ENCODE results near the gene USP2. TPM values are rescaled to one million over a fixed set of nuclear protein-coding genes. Genes with fewer than 3 reads are reported as not detected.

The USP2 gene
- total RNA-seq, 1 experiment from 2014 or later, result 5.7 TPM

DNA sequence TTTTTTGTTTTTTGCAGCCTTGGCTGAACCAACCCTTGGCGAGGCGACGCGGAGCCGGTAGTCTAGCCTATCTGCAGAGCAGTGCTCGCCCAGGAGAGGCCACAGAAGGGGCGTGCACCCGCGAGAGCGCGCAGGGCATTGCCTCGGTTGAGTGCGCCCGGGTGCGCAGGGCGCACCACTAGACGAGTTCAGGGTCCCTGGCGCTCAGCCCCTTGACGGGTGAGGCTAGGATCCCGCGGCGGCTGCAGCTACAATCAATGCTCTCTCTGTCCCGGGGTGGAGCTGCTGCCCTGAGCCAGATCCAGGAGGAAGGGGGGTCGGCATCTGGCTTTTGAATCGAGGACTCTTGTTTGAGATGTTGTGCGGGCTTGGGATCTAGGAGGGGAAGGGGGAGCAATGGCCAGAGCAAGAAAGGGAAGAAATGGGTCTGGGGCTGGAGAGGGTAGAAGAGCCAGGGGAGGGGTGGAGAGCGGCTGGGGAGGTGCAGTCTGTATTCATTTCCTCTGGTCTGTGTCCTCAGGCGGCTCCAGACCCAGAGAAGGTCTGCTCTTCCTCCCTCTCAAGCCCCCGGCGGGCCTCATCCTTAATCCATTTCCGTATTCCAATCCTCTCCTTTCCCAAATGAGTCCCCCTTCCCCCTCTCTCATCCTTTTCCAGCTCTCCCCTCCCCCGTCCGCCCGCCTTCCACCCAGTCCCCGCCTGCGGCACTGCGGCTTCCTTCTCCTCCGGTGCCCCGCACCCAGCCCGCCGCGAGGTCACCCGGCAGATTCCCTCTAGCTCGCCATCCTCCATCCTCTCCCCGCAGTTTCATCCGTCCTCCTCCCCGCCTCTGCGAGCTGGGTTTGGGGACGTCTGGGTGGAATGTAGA, 40.7 kb upstream of the USP2 start:
- H2BK120ac ChIP-seq (ENCODE audit: low read depth, low read length, poor library complexity, severe bottlenecking), result no peak overlapping the region
- no peak overlapping the region for H4K91ac ChIP-seq (ENCODE audit: insufficient read length, low read depth, low read length)
- H2BK12ac ChIP-seq (ENCODE audit: insufficient read length, low read depth, low read length), result no peak overlapping the region
- no peak overlapping the region for H3T11ph ChIP-seq (ENCODE audit: low read length)
- H3K9me3 ChIP-seq (ENCODE audit: control insufficient read depth, low read depth, low read length), result no peaks in the 10 kb centered on the region
- no peak overlapping the region for H4K5ac ChIP-seq (ENCODE audit: insufficient read length, low read depth, low read length)
- H3K4me3 Mint-ChIP-seq, result peak overlapping the region; percentile 95 to 97
- H3K9ac ChIP-seq (ENCODE audit: extremely low read depth, insufficient read length, low read length), result peak overlapping the region; percentile 71
- no peaks in the 10 kb centered on the region; a peak in 2 of 5 replicates for H3K9me3 Mint-ChIP-seq
- no peak overlapping the region for H3K4ac ChIP-seq (ENCODE audit: low read depth, low read length)
- H2BK20ac ChIP-seq (ENCODE audit: low read depth, low read length, poor library complexity, severe bottlenecking), result no peak overlapping the region
- peaks cover 60 to 63% of the 10 kb centered on the region in 2 experiments for H3K4me1 Mint-ChIP-seq
- WGBS (ENCODE audit: extremely low coverage, insufficient read length, low lambda C conversion rate), result no CpG with 5 or more reads among the region's 49 CpGs
- H3K23me2 ChIP-seq (ENCODE audit: insufficient read length, low read depth, low read length, poor library complexity, severe bottlenecking), result peaks cover 3% of the 10 kb centered on the region
- H3K27ac ChIP-seq (ENCODE audit: insufficient read length, low read depth, low read length), result no peak overlapping the region
- peaks cover 6% of the 10 kb centered on the region for H3K27me3 Mint-ChIP-seq (ENCODE audit: low read depth)
- no peaks in the 10 kb centered on the region for H3K79me1 ChIP-seq (ENCODE audit: insufficient read depth, low read depth, low read length, poor library complexity, severe bottlenecking)
- H3K56ac ChIP-seq (ENCODE audit: insufficient read length, low read depth, low read length), result no peak overlapping the region
- H3K79me2 ChIP-seq (ENCODE audit: insufficient read depth, low read length), result peaks cover 8% of the 10 kb centered on the region; the same call in 1 of the 2 replicates
- H3K4me1 ChIP-seq (ENCODE audit: insufficient read depth, low read length), result peaks cover 22% of the 10 kb centered on the region
- H2BK15ac ChIP-seq (ENCODE audit: low read depth, low read length), result no peak overlapping the region
- peak overlapping the region; percentile 55 for H3K4me2 ChIP-seq (ENCODE audit: insufficient read depth, insufficient read length, low read length)
- no peak overlapping the region for H2BK5ac ChIP-seq (ENCODE audit: insufficient read length, low read length)
- H3K27ac Mint-ChIP-seq, result peak overlapping the region in 2 of 3 experiments; percentile 87 to 93; a peak in 5 of 7 replicates
- DNase-seq, result no peak
- H2AK5ac ChIP-seq (ENCODE audit: insufficient read length, low read length), result no peak overlapping the region
- TF ChIP-seq, protein P1, sequence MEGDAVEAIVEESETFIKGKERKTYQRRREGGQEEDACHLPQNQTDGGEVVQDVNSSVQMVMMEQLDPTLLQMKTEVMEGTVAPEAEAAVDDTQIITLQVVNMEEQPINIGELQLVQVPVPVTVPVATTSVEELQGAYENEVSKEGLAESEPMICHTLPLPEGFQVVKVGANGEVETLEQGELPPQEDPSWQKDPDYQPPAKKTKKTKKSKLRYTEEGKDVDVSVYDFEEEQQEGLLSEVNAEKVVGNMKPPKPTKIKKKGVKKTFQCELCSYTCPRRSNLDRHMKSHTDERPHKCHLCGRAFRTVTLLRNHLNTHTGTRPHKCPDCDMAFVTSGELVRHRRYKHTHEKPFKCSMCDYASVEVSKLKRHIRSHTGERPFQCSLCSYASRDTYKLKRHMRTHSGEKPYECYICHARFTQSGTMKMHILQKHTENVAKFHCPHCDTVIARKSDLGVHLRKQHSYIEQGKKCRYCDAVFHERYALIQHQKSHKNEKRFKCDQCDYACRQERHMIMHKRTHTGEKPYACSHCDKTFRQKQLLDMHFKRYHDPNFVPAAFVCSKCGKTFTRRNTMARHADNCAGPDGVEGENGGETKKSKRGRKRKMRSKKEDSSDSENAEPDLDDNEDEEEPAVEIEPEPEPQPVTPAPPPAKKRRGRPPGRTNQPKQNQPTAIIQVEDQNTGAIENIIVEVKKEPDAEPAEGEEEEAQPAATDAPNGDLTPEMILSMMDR (conservative IDR thresholded peaks at IDR 0.05), result no peak
- peaks cover 28 to 44% (median 39%) of the 10 kb centered on the region in 3 experiments for H3K36me3 Mint-ChIP-seq (ENCODE audit: insufficient read depth in 1 of 3, low read depth in 3 of 3)
- H3K14ac ChIP-seq (ENCODE audit: insufficient read depth, low read length), result peak overlapping the region; percentile 70; the same call in 1 of the 2 replicates
- H2AFZ ChIP-seq (ENCODE audit: low read length), result no peak overlapping the region
- H4K20me1 ChIP-seq (ENCODE audit: control insufficient read depth, insufficient read depth, insufficient read length), result peaks cover 2% of the 10 kb centered on the region
- no peak overlapping the region for H4K8ac ChIP-seq (replicated peaks; ENCODE audit: insufficient read length, low read depth, low read length)
- peak overlapping the region; percentile 60 for H3K18ac ChIP-seq (ENCODE audit: insufficient read length, low read depth, low read length)
- H3K23ac ChIP-seq (ENCODE audit: insufficient read length, low read depth, low read length), result no peak overlapping the region
- no peaks in the 10 kb centered on the region for H3K27me3 ChIP-seq (ENCODE audit: insufficient read depth, low read length)
